ENCODE results near the gene PRICKLE4.

PRICKLE4 gene

DNA sequence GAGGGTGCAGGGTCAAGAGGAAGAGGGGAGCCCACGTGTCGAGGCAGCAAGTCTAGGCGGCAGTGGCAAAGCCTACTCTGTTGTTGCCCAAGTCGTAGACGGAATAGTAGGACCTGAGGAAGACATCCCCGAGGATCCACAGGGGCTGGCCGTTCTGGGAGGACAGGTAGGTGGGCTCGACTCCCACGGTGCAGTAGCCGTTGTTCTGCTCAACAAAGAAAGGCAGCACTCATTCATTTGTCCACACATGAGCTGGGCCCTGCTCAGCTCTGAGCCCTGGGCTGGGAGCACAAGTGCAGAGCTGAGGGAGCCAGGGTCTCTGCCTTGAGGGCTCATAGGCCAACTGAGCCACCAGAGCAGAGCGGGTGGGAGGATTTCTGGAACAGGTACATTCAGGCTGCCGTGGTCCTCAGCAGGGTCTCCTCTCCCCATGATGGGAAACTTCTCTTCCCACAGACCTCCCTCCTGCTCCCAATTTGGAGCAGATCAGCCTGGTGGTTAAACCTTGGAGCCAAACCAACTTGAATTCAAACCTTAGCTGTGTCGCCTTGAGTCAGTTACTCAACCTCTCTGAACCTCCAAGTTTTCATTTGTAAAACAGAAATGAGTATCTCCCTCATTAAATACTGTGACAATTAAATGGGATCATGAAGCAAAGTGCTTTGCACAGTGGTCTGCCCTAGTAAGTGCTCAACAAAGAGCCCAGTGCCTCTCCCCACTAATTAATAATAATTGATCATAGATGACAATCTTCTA lies 43.6 kb upstream of the PRICKLE4 start:
- no peak for DNase-seq (ENCODE audit: low read depth)
- no peak for TF ChIP-seq MAX (IDR thresholded peaks at IDR 0.05; ENCODE audit: low read depth, low read length)
- no peak for TF ChIP-seq MYC (IDR thresholded peaks at IDR 0.05; ENCODE audit: low read depth, low read length)
- no peak overlapping the region for H3K4me3 ChIP-seq (ENCODE audit: low read depth, low read length)

GRCh38 chr6:41737591-41738130 lies 42.9 kb upstream of the PRICKLE4 start:
- no peak for TF ChIP-seq CTCF (IDR thresholded peaks at IDR 0.05; ENCODE audit: low read depth, low read length)
- TF ChIP-seq MYC (IDR thresholded peaks at IDR 0.05; ENCODE audit: low read depth, low read length): no peak
- DNase-seq (ENCODE audit: low read depth): no peak

GRCh38 chr6:41739041-41739440 lies 41.5 kb upstream of the PRICKLE4 start:
- TF ChIP-seq MYC (IDR thresholded peaks at IDR 0.05; ENCODE audit: low read depth, low read length): no peak
- no peak overlapping the region for H3K4me3 ChIP-seq (ENCODE audit: low read depth, low read length)
- no peak for DNase-seq (ENCODE audit: low read depth)

More at GRCh38 chr6:41737591-41738130, 42.9 kb upstream of the PRICKLE4 start:
- no peak overlapping the region for H3K4me3 ChIP-seq (ENCODE audit: low read depth, low read length)

DNA sequence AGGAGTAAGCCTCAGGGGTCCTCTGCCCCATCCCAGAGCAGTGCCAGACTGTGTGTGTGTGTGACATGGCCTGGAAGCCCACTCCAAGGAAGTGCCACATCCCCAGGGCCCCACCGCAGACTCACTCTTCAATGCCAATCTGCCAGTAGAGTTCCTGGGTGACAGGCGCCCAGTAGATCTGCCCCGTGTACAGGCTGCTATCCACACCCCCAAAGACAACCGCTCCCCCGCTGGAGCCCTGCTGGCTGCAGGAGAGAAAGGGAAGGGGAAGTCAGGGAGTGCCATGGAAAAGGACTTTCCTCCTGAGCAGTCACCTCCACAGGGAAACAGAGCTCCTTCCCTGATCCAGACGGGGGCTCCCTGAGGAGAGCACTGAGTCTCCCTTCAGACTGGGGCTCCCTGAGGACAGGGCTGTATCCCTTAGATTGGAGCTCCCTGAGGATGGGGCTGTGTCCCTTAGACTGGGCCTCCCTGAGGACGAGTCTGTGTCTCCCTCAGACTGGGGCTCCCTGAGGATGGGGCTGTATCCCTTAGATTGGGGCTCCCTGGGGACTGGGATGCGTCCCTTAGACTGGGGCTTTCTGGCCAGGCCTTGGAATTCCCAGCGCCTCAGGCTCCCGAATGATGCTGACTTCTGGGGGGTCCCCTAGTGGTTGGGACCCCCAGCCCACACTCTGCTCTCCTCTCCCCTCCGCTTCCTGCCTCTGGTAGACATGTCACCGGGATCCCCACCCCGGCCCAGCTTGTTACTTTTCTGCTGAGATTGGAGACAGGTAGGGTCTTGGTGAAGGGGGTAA lies 40.0 kb upstream of the PRICKLE4 start:
- DNase-seq (ENCODE audit: low read depth): no peak
- no peak overlapping the region for H3K4me3 ChIP-seq (ENCODE audit: low read depth, low read length)
- TF ChIP-seq MYC (IDR thresholded peaks at IDR 0.05; ENCODE audit: low read depth, low read length) (no peak), CTCF (IDR thresholded peaks at IDR 0.05; ENCODE audit: low read depth, low read length) (no peak), POLR2A (IDR thresholded peaks at IDR 0.05; ENCODE audit: extremely low read depth, insufficient read length) (no peak), MAX (IDR thresholded peaks at IDR 0.05; ENCODE audit: low read depth, low read length) (no peak)

GRCh38 chr6:41741625-41742490 lies 38.7 kb upstream of the PRICKLE4 start:
- no peak overlapping the region for H3K4me3 ChIP-seq (ENCODE audit: low read depth, low read length)
- TF ChIP-seq MAX (IDR thresholded peaks at IDR 0.05; ENCODE audit: low read depth, low read length) (no peak), MYC (IDR thresholded peaks at IDR 0.05; ENCODE audit: low read depth, low read length) (no peak), POLR2A (IDR thresholded peaks at IDR 0.05; ENCODE audit: extremely low read depth, insufficient read length) (no peak), CTCF (IDR thresholded peaks at IDR 0.05; ENCODE audit: low read depth, low read length) (no peak)
- no peak for DNase-seq (ENCODE audit: low read depth)

DNA sequence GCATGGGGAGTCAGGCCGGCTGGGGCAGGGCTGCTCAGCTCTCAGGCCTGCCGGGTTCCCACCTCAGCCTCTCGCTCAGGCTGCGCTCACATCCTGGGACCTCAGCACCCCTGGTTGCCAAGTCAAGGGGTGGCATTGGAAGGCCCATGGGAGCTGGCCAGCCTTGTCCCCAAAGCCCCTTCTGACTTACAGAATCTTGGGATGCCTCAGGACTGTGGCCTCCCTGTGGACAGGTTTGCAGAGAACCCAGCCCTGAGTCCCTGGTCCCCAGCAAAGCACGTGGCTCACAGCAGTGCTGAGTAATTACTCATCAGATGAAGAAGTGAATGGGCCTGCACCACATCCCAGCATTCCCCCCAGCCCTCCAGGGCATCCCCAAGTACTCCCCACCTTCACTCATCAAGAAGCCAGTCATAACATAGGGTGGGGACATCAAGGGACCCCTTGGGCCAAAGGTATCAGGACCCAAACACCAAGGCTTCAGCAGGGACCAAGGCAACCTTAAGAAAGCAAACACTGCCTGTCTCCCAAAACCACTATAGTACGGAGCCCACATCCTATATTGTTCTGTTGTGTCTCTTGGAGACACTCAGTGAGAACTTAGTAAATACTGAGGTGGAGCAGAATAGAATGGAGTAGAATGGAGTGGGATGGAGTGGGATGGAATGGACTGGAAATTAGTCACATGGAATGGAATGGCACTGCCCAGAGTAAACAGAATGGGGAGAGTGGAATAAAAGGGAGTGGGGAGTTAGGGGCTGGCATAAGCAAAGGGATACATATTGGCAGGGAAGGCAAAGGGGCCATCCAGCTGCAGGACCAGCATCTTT lies 37.0 kb upstream of the PRICKLE4 start:
- no peak overlapping the region for H3K4me3 ChIP-seq (ENCODE audit: low read depth, low read length)
- no peak for DNase-seq (ENCODE audit: low read depth)
- TF ChIP-seq CTCF (IDR thresholded peaks at IDR 0.05; ENCODE audit: low read depth, low read length) (no peak), MYC (IDR thresholded peaks at IDR 0.05; ENCODE audit: low read depth, low read length) (no peak), POLR2A (IDR thresholded peaks at IDR 0.05; ENCODE audit: extremely low read depth, insufficient read length) (no peak), MAX (IDR thresholded peaks at IDR 0.05; ENCODE audit: low read depth, low read length) (no peak)

Measured in NB4 (cell line).